Natural killer cell (primary cell): ENCODE results near the gene TMEM161B. TPM values are rescaled to one million over a fixed set of nuclear protein-coding genes. Genes with fewer than 3 reads are reported as not detected.

Experiments used
- ATAC-seq, 3 donors: fragments of 150-1000 bp in 2 of 3; fragments of 200-7000 bp in 1 of 3; cut with Tn5 transposase; 1 replicate in 1 of 3; 2 replicates in 2 of 3; pipeline ENCODE4 v1.10.0; 2021; ENCODE audit warnings: mild to moderate bottlenecking in 2 of 3, moderate library complexity in 2 of 3
- DNase-seq, 2 donors: peaks; one replicate each; pipeline versions ENCODE4 v3.0.0 to v3.0.0-alpha.2; 2013 to 2021; ENCODE audit warnings: mixed read lengths in 1 of 2
- H3K27ac ChIP-seq: one replicate; pipeline ENCODE4 v1.5.1; 2013; ENCODE audit warnings: mild to moderate bottlenecking, low read length
- H3K27me3 ChIP-seq: one replicate; pipeline ENCODE4 v1.6.1; 2013; ENCODE audit warnings: low read length; ENCODE audit not compliant: control insufficient read depth, insufficient read depth
- H3K36me3 ChIP-seq: one replicate; pipeline ENCODE4 v1.6.1; 2013; ENCODE audit warnings: low read length; ENCODE audit not compliant: control insufficient read depth, insufficient read depth
- H3K4me1 ChIP-seq: one replicate; pipeline ENCODE4 v1.6.1; 2013; ENCODE audit warnings: low read length; ENCODE audit not compliant: control insufficient read depth, insufficient read depth
- H3K4me3 ChIP-seq: one replicate; pipeline ENCODE4 v1.5.1; 2013; ENCODE audit warnings: low read length
- H3K9me3 ChIP-seq: one replicate; pipeline ENCODE4 v1.6.1; 2013; ENCODE audit warnings: low read length; ENCODE audit not compliant: control insufficient read depth, insufficient read depth
- H3K27ac Mint-ChIP-seq, 2 donors: one replicate each; pipeline ENCODE4 v1.8.0; 2022; ENCODE audit warnings: mild to moderate bottlenecking in 2 of 2, mixed read lengths in 2 of 2, moderate library complexity in 1 of 2
- H3K27me3 Mint-ChIP-seq, 2 donors: one replicate each; pipeline ENCODE4 v1.8.0; 2022; ENCODE audit warnings: low read depth in 2 of 2, mixed read lengths in 2 of 2
- H3K36me3 Mint-ChIP-seq: one replicate; pipeline ENCODE4 v1.8.0; 2022; ENCODE audit warnings: mixed read lengths
- H3K4me1 Mint-ChIP-seq, 2 donors: one replicate each; pipeline ENCODE4 v1.8.0; 2022; ENCODE audit warnings: mixed read lengths in 2 of 2
- H3K4me3 Mint-ChIP-seq: one replicate; pipeline ENCODE4 v1.8.0; 2022; ENCODE audit warnings: mild to moderate bottlenecking, moderate library complexity, mixed read lengths
- H3K9me3 Mint-ChIP-seq, 2 donors: one replicate each; pipeline ENCODE4 v1.8.0; 2022; ENCODE audit warnings: mixed read lengths in 2 of 2
- CTCF ChIP-seq: fragments of 200-600 bp; IDR thresholded peaks from one replicate; pipeline ENCODE4 v1.8.0; 2022; ENCODE audit warnings: antibody characterized with exemption
- WGBS: methylation state at CpG from one replicate; pipeline ENCODE4 v1.1.7; 2013; ENCODE audit warnings: missing lambda C conversion rate; ENCODE audit not compliant: insufficient coverage; 5-methylcytosine and 5-hydroxymethylcytosine counted together
- intact Hi-C: fragments of 100-400 bp; cut with micrococcal nuclease; formaldehyde crosslinking; loops from one replicate; pipeline ENCODE4 v1.14.2; 2022
- total RNA-seq, 4 donors: library from RNA; stranded (reverse); fragments of 120-200 nt in 1 of 4; gene quantifications; one replicate each; pipeline versions ENCODE4 v1.2.3 to v1.2.4, GENCODE V29; 2013 to 2022

The TMEM161B gene
- total RNA-seq, 3 donors from 2014 or later (not counting 1 experiment from before 2014, with no cell fraction given), result 29.8 to 33.9 (median 33.2) TPM

DNA sequence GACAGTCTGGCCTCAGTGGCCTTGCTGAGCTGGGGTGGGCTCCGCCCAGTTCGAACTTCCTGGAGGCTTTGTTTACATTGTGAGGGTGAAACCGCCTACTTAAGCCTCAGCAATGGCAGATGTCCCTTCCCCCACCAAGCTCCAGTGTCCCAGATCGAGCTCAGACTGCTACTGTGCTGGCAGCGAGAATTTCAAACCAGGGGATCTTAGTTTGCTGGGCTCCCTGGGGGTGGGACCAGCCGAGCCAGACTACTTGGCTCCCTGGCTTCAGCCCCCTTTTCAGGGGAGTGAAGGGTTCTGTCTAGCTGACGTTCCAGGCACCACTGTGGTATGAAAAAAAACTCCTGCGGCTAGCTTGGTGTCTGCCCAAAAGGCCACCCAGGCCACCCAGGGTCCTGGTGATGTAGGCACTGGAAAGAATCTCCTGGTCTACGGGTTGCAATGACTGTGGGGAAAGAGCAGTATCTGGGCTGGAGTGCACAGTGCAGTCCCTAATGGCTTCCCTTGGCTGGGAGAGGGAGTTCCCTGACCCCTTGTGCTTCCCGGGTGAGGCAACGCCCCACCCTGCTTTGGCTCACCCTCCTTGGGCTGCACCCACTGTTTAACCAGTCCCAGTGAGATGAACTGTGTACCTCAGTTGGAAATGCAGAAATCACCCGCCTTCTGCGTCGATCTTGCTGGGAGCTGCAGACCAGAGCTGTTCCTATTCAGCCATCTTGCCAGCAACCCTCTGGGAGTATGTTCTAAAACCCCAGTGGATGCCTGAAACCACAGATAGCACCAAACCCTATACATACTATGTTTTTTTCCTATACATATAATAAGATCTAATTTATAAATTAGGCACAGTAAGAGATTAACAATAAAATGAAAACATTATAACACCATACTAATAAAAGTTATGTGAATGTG, 95.5 kb downstream of the TMEM161B start:
- no peak overlapping the region for H3K27ac Mint-ChIP-seq
- H3K36me3 Mint-ChIP-seq, result peaks cover 18% of the 10 kb centered on the region
- Histone ChIP-seq H3K9me3 (peaks cover 3% of the 10 kb centered on the region), H3K36me3 (no peaks in the 10 kb centered on the region), H3K27me3 (peaks cover 10% of the 10 kb centered on the region), H3K4me3 (no peak overlapping the region), H3K27ac (no peak overlapping the region), H3K4me1 (peaks cover 7% of the 10 kb centered on the region)
- H3K4me3 Mint-ChIP-seq, result no peak overlapping the region
- no peak for DNase-seq
- peaks cover 4 to 10% of the 10 kb centered on the region in 2 donors for H3K4me1 Mint-ChIP-seq
- no peak for ATAC-seq
- H3K27me3 Mint-ChIP-seq, result peaks cover 10 to 22% of the 10 kb centered on the region in 2 donors
- intact Hi-C loops, result no loop called here
- WGBS, result 73% methylated on average over 14 of the region's 14 CpGs
- peaks cover 6 to 9% of the 10 kb centered on the region in 2 donors for H3K9me3 Mint-ChIP-seq
- no peak for TF ChIP-seq CTCF

DNA sequence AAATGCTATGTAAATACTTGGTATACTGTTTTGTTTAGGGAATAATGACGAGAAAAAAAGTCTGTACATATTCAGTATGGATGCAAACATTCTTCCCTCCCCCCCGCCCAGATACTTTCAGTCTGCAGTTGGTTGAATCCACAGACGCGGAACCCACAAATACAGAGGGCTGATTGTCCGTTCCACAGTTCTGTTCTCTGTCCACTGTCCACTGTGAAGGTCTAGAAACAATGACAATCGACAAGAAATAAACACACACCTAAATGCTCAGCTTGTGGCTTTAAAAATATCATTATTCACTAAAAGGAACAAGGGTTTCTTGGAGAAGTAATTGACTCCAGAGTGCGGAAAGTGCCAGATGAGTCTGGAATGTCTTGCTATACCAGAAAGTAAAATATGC, 109.1 kb downstream of the TMEM161B start:
- Histone ChIP-seq H3K9me3 (no peaks in the 10 kb centered on the region), H3K27ac (no peak overlapping the region), H3K4me3 (no peak overlapping the region), H3K27me3 (peaks cover 5% of the 10 kb centered on the region), H3K36me3 (no peaks in the 10 kb centered on the region), H3K4me1 (no peaks in the 10 kb centered on the region)
- Mint-ChIP-seq H3K4me3 (no peak overlapping the region), H3K4me1 (no peaks in the 10 kb centered on the region), H3K27ac (no peak overlapping the region), H3K36me3 (no peaks in the 10 kb centered on the region), H3K9me3 (no peaks in the 10 kb centered on the region), H3K27me3 (peaks cover 24 to 33% of the 10 kb centered on the region in 2 donors)
- WGBS, result 94% methylated on average over 3 of the region's 7 CpGs
- ATAC-seq (no peak), DNase-seq (no peak)
- TF ChIP-seq CTCF, result no peak
- intact Hi-C loops, result no loop called here

DNA sequence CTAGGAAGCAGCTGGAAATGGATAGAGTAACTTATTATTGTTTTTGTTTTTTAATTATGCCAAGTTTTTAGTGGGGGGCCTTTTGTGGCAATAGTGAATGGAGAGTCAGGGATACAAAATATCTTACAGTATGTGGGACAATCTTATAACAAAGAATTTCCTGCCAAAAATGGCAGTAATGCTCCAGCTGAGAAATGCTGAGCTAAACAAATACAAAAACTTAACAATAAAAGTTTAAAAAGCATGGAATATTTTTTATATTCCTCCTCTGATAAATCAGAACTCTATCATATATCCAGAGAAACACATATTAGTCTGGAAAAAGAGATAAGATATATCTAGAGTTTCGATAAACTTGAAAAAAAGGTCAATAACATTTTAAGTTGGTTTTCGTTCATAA, 110.6 kb downstream of the TMEM161B start:
- no peak overlapping the region for H3K27ac Mint-ChIP-seq
- no peaks in the 10 kb centered on the region for H3K9me3 Mint-ChIP-seq
- no peaks in the 10 kb centered on the region for H3K4me1 Mint-ChIP-seq
- 96% methylated on average over 2 of the region's 2 CpGs for WGBS
- Histone ChIP-seq H3K9me3 (no peaks in the 10 kb centered on the region), H3K27ac (no peak overlapping the region), H3K4me1 (no peaks in the 10 kb centered on the region), H3K27me3 (peaks cover 9% of the 10 kb centered on the region), H3K4me3 (no peak overlapping the region), H3K36me3 (no peaks in the 10 kb centered on the region)
- H3K36me3 Mint-ChIP-seq, result no peaks in the 10 kb centered on the region
- ATAC-seq (no peak), DNase-seq (no peak)
- peaks cover 30 to 39% of the 10 kb centered on the region in 2 donors for H3K27me3 Mint-ChIP-seq
- intact Hi-C loops, result no loop called here
- H3K4me3 Mint-ChIP-seq, result no peak overlapping the region
- TF ChIP-seq CTCF, result no peak
